Neutrophil (primary cell): Measurements from ENCODE around the gene OTUD3.
A peak's percentile ranks its signal among the peaks of the same experiment; 100 is the strongest.

Experiments
- H3K27ac ChIP-seq: fragments of 200-600 bp; sonication (generic); 2 replicates; pipeline ENCODE4 v1.5.1; 2016; ENCODE audit warnings: mild to moderate bottlenecking, moderate library complexity
- H3K27me3 ChIP-seq: fragments of 200-600 bp; sonication (generic); 2 replicates; pipeline ENCODE4 v1.6.0; 2016; ENCODE audit warnings: mild to moderate bottlenecking
- H3K36me3 ChIP-seq: fragments of 200-600 bp; sonication (generic); 2 replicates; pipeline ENCODE4 v1.5.1; 2017
- H3K4me1 ChIP-seq, 2 experiments: fragments of 200-600 bp in 1 of 2; sonication (generic) in 1 of 2; 1 replicate in 1 of 2; 2 replicates in 1 of 2; pipeline versions ENCODE4 v1.5.1 to v1.6.1; 2013 to 2016; ENCODE audit warnings: low read depth in 1 of 2, low read length in 1 of 2, mild to moderate bottlenecking in 1 of 2, moderate library complexity in 1 of 2; ENCODE audit not compliant: control insufficient read depth in 1 of 2, insufficient read depth in 1 of 2
- H3K4me3 ChIP-seq, 2 experiments: fragments of 200-600 bp in 1 of 2; sonication (generic) in 1 of 2; 1 replicate in 1 of 2; 2 replicates in 1 of 2; pipeline ENCODE4 v1.5.1; 2013 to 2016; ENCODE audit warnings: low read depth in 1 of 2, low read length in 1 of 2, mild to moderate bottlenecking in 1 of 2, moderate library complexity in 1 of 2
- H3K9me3 ChIP-seq: fragments of 200-600 bp; sonication (generic); 2 replicates; pipeline ENCODE4 v1.5.1; 2016
- TF ChIP-seq, protein P1 (sequence below): fragments of 200-600 bp; sonication (generic); IDR thresholded peaks from 2 replicates; pipeline ENCODE4 v1.5.1; 2016; ENCODE audit warnings: antibody characterized with exemption

OTUD3 gene

DNA sequence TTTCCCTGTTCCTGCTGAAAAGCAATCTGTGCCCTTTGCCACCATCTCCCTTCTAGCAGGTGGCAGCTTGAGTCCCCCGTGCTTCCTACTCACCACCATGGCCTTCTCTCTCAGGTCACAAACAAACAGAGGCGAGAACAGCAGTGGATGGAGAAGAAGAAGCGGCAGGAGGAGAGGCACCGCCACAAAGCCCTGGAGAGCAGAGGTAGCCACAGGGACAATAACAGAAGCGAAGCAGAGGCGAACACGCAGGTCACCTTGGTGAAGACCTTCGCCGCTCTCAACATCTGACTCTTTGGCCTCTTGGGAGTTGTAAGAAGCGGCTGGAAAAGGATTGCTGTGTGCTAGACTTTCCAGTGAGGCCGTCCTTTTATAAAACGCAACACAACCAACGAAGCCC is 25.3 kb downstream of the OTUD3 start:
- no peaks in the 10 kb centered on the region for H3K27me3 ChIP-seq
- peaks cover 86% of the 10 kb centered on the region for H3K36me3 ChIP-seq
- no peaks in the 10 kb centered on the region for H3K9me3 ChIP-seq
- H3K27ac ChIP-seq: no peak overlapping the region
- TF ChIP-seq, protein P1, sequence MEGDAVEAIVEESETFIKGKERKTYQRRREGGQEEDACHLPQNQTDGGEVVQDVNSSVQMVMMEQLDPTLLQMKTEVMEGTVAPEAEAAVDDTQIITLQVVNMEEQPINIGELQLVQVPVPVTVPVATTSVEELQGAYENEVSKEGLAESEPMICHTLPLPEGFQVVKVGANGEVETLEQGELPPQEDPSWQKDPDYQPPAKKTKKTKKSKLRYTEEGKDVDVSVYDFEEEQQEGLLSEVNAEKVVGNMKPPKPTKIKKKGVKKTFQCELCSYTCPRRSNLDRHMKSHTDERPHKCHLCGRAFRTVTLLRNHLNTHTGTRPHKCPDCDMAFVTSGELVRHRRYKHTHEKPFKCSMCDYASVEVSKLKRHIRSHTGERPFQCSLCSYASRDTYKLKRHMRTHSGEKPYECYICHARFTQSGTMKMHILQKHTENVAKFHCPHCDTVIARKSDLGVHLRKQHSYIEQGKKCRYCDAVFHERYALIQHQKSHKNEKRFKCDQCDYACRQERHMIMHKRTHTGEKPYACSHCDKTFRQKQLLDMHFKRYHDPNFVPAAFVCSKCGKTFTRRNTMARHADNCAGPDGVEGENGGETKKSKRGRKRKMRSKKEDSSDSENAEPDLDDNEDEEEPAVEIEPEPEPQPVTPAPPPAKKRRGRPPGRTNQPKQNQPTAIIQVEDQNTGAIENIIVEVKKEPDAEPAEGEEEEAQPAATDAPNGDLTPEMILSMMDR: no peak
- H3K4me3 ChIP-seq: no peak overlapping the region
- H3K4me1 ChIP-seq: no peaks in the 10 kb centered on the region

- Histone ChIP-seq H3K4me1 (no peaks in the 10 kb centered on the region), H3K36me3 (peaks cover 91% of the 10 kb centered on the region), H3K27ac (no peak overlapping the region), H3K27me3 (no peaks in the 10 kb centered on the region), H3K9me3 (no peaks in the 10 kb centered on the region), H3K4me3 (no peak overlapping the region)
- TF ChIP-seq, protein P1: no peak
These were observed 27.2 kb downstream of the OTUD3 start for GRCh38 chr1:19909392-19909791.

DNA sequence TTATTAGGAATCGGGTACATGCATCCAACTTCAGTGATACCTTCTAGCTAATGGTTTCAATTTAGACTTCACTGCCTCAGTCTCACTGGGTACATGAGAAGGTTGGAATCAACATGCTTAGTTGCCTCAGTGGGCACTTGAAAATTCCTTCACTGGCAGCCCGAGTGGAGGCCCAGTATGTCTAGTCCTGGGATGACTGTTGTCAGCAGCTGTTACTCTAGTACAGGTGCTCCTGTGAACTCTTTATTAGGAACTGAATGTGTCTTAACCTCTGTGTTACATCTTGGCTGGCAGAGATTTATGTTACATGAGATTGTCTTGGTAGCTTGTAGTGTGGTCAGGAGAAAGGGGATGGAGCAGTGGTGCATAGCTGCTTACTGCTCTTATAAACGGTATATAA is 27.8 kb downstream of the OTUD3 start:
- Histone ChIP-seq H3K27ac (no peak overlapping the region), H3K9me3 (no peaks in the 10 kb centered on the region), H3K4me3 (no peak overlapping the region), H3K36me3 (peaks cover 89% of the 10 kb centered on the region), H3K27me3 (no peaks in the 10 kb centered on the region), H3K4me1 (no peaks in the 10 kb centered on the region)
- TF ChIP-seq, protein P1: no peak

- Histone ChIP-seq H3K27me3 (no peaks in the 10 kb centered on the region), H3K4me1 (no peaks in the 10 kb centered on the region), H3K4me3 (no peak overlapping the region), H3K36me3 (peaks cover 83% of the 10 kb centered on the region), H3K27ac (no peak overlapping the region), H3K9me3 (no peaks in the 10 kb centered on the region)
- TF ChIP-seq, protein P1: no peak
These were observed 28.5 kb downstream of the OTUD3 start for GRCh38 chr1:19910650-19911049.

GRCh38 chr1:19918057-19918456 is 35.9 kb downstream of the OTUD3 start:
- no peaks in the 10 kb centered on the region for H3K27me3 ChIP-seq
- H3K4me3 ChIP-seq: no peak overlapping the region
- H3K9me3 ChIP-seq: no peaks in the 10 kb centered on the region
- TF ChIP-seq, protein P1: peak; percentile 29
- H3K4me1 ChIP-seq: no peaks in the 10 kb centered on the region
- no peak overlapping the region for H3K27ac ChIP-seq
- H3K36me3 ChIP-seq: peaks cover 17% of the 10 kb centered on the region
